HCT116 (cell line): ENCODE data around the gene CLDN17. TPM values are rescaled to one million over a fixed set of nuclear protein-coding genes. Genes with fewer than 3 reads are reported as not detected.

ENCODE experiments used
- ATAC-seq: fragments of 200-7000 bp; cut with Tn5 transposase; 2 replicates; pipeline ENCODE4 v1.9.1; 2020; ENCODE audit warnings: mild to moderate bottlenecking, moderate library complexity
- BruUV-seq: library from RNA; stranded (reverse); fragments of 400-500 nt; replicated peaks from 2 replicates; lab custom pipeline; 2021; lab: Mats Ljungman, UMichigan
- CTCF ChIA-PET: fragments of 300-600 bp; sonication (Branson Sonifier 250); formaldehyde crosslinking; loops from one replicate; lab custom pipeline; 2021; ENCODE audit warnings: antibody characterized with exemption; lab: Charles Lee
- POLR2A ChIA-PET: fragments of 300-600, 350-600 bp; sonication (Branson Sonifier 250); formaldehyde crosslinking; loops from one replicate; lab custom pipeline; 2021; ENCODE audit warnings: antibody characterized with exemption; lab: Charles Lee
- RAD21 ChIA-PET, 2 experiments: fragments of 300-600 bp; sonication (Branson Sonifier 250); formaldehyde crosslinking; loops; one replicate each; lab custom pipeline; 2023; ENCODE audit warnings: low total read pairs in 2 of 2; ENCODE audit not compliant: uncharacterized antibody in 2 of 2, unreplicated experiment in 2 of 2, low non-redundant PET in 1 of 2; lab: Charles Lee
- DNase-seq: peaks from one replicate; pipeline ENCODE4 v3.0.0-alpha.2; 2010; ENCODE audit warnings: low read depth, low spot score
- H2AFZ ChIP-seq: fragments of 200-600 bp; shearing (Covaris generic), sonication (generic); 2 replicates; pipeline ENCODE4 v1.6.1; 2017; ENCODE audit warnings: low read depth, mixed run types, mixed read lengths, antibody characterized with exemption, low read length; ENCODE audit not compliant: poor library complexity, severe bottlenecking
- H3K27ac ChIP-seq: 2 replicates; pipeline ENCODE4 v1.5.1; 2012; ENCODE audit warnings: low read depth, low read length
- H3K27me3 ChIP-seq: fragments of 200-600 bp; sonication (generic); 2 replicates; pipeline ENCODE4 v1.6.1; 2016; ENCODE audit warnings: mixed run types, low read length, mixed read lengths; ENCODE audit not compliant: insufficient read depth
- H3K36me3 ChIP-seq, 2 experiments: fragments of 200-500 bp in 1 of 2; fragments of 200-600 bp in 1 of 2; sonication (Bioruptor generic) in 1 of 2; sonication (generic) in 1 of 2; 2 replicates each; pipeline versions ENCODE4 v1.5.1 to v1.6.1; 2014 to 2016; ENCODE audit warnings: low read length in 2 of 2, inconsistent platforms in 1 of 2, mixed read lengths in 1 of 2, mixed run types in 1 of 2; ENCODE audit not compliant: insufficient read depth in 2 of 2, control insufficient read depth in 1 of 2
- H3K4me1 ChIP-seq, 2 experiments: fragments of 200-600 bp in 1 of 2; sonication (generic) in 1 of 2; 2 replicates each; pipeline versions ENCODE4 v1.5.1 to v1.6.1; 2012 to 2017; ENCODE audit warnings: low read length in 2 of 2, inconsistent platforms in 1 of 2, mild to moderate bottlenecking in 1 of 2, mixed read lengths in 1 of 2, mixed run types in 1 of 2, moderate library complexity in 1 of 2; ENCODE audit not compliant: insufficient read depth in 2 of 2, control insufficient read depth in 1 of 2
- H3K4me2 ChIP-seq: fragments of 200-600 bp; sonication (generic); 2 replicates; pipeline ENCODE4 v1.6.1; 2017; ENCODE audit warnings: mixed run types, low read length, mixed read lengths
- H3K4me3 ChIP-seq, 2 experiments: fragments of 200-600 bp in 1 of 2; sonication (generic) in 1 of 2; replicated peaks in 1 of 2; 2 replicates each; pipeline ENCODE4 v1.5.1; 2011 to 2016; ENCODE audit warnings: low read length in 2 of 2, control low read depth in 1 of 2, low read depth in 1 of 2, mild to moderate bottlenecking in 1 of 2, mixed read lengths in 1 of 2, mixed run types in 1 of 2
- H3K79me2 ChIP-seq: fragments of 200-600 bp; sonication (generic); 2 replicates; pipeline ENCODE4 v1.6.1; 2017; ENCODE audit warnings: mild to moderate bottlenecking, mixed run types, low read length, moderate library complexity, mixed read lengths; ENCODE audit not compliant: insufficient read depth
- H3K9ac ChIP-seq: fragments of 200-600 bp; sonication (generic); 2 replicates; pipeline ENCODE4 v1.6.1; 2016; ENCODE audit warnings: low read length, mixed read lengths
- H3K9me2 ChIP-seq: fragments of 200-600 bp; sonication (generic), shearing (Covaris generic); 2 replicates; pipeline ENCODE4 v1.6.1; 2017; ENCODE audit warnings: mixed run types, mild to moderate bottlenecking, moderate library complexity; ENCODE audit not compliant: insufficient read depth
- H3K9me3 ChIP-seq, 2 experiments: fragments of 200-500 bp in 1 of 2; fragments of 200-600 bp in 1 of 2; sonication (Bioruptor generic) in 1 of 2; sonication (generic) in 1 of 2; 2 replicates each; pipeline ENCODE4 v1.6.1; 2014 to 2017; ENCODE audit warnings: low read length in 2 of 2, mixed read lengths in 2 of 2, inconsistent platforms in 1 of 2, low read depth in 1 of 2, mild to moderate bottlenecking in 1 of 2, mixed run types in 1 of 2, moderate library complexity in 1 of 2; ENCODE audit not compliant: control insufficient read depth in 1 of 2, insufficient read depth in 1 of 2
- H4K20me1 ChIP-seq: fragments of 200-600 bp; sonication (generic), shearing (Covaris generic); 2 replicates; pipeline ENCODE4 v1.6.1; 2017; ENCODE audit warnings: mixed run types, mild to moderate bottlenecking, moderate library complexity; ENCODE audit not compliant: insufficient read depth
- CBX3 ChIP-seq: IDR thresholded peaks from 2 replicates; pipeline ENCODE4 v1.6.1; 2012; ENCODE audit warnings: low read depth
- CEBPB ChIP-seq: IDR thresholded peaks from 2 replicates; pipeline ENCODE4 v1.6.1; 2012; ENCODE audit warnings: low read depth
- EGR1 ChIP-seq: IDR thresholded peaks from 2 replicates; pipeline ENCODE4 v1.6.1; 2012; ENCODE audit warnings: low read depth
- ELF1 ChIP-seq: IDR thresholded peaks from 2 replicates; pipeline ENCODE4 v1.6.1; 2012; ENCODE audit warnings: low read depth, borderline replicate concordance
- EZH2phosphoT487 ChIP-seq: fragments of 200-600 bp; IDR thresholded peaks from 2 replicates; pipeline ENCODE4 v1.6.1; 2018; ENCODE audit warnings: antibody characterized with exemption, borderline replicate concordance
- FOSL1 ChIP-seq: IDR thresholded peaks from 2 replicates; pipeline ENCODE4 v1.6.1; 2012; ENCODE audit warnings: low read depth
- JUND ChIP-seq: IDR thresholded peaks from 2 replicates; pipeline ENCODE4 v1.6.1; 2012
- POLR2A ChIP-seq: IDR thresholded peaks from 2 replicates; pipeline ENCODE4 v1.7.0; 2011; ENCODE audit warnings: borderline replicate concordance; ENCODE audit not compliant: insufficient read depth, insufficient read length; ENCODE audit errors: extremely low read depth
- POLR2AphosphoS5 ChIP-seq: IDR thresholded peaks from 2 replicates; pipeline ENCODE4 v1.6.1; 2011; ENCODE audit warnings: mild to moderate bottlenecking, low read depth, low read length, moderate library complexity
- SIN3A ChIP-seq: IDR thresholded peaks from 2 replicates; pipeline ENCODE4 v1.6.1; 2012; ENCODE audit warnings: low read depth
- SP1 ChIP-seq: IDR thresholded peaks from 2 replicates; pipeline ENCODE4 v1.6.1; 2012; ENCODE audit warnings: low read depth
- SRF ChIP-seq: IDR thresholded peaks from 2 replicates; pipeline ENCODE4 v1.6.1; 2012; ENCODE audit warnings: low read depth
- ZFX ChIP-seq: fragments of 450-650 bp; IDR thresholded peaks from 2 replicates; pipeline ENCODE4 v1.6.1; 2017
- ZNF274 ChIP-seq: fragments of 200-500 bp; sonication (Bioruptor generic); IDR thresholded peaks from 2 replicates; pipeline ENCODE4 v1.6.1; 2014; ENCODE audit warnings: mild to moderate bottlenecking, low read depth, low read length, inconsistent platforms
- intact Hi-C: fragments of 100-400 bp; cut with micrococcal nuclease; formaldehyde crosslinking; loops from 2 replicates; pipeline ENCODE4 v1.10.0; 2022
- total RNA-seq: library from RNA; stranded (reverse); gene quantifications from one replicate; pipeline ENCODE4 v1.2.1, GENCODE V29; 2021; ENCODE audit not compliant: unreplicated experiment
- TF ChIP-seq, protein P1 (sequence below), 3 experiments: fragments of 200-600 bp in 1 of 3; sonication (generic) in 1 of 3; IDR thresholded peaks in 2 of 3; conservative IDR thresholded peaks in 1 of 3; 2 replicates each; pipeline ENCODE4 v1.5.1; 2012 to 2017; ENCODE audit warnings: low read depth in 2 of 3, low read length in 2 of 3, antibody characterized with exemption in 1 of 3, borderline replicate concordance in 1 of 3, control low read depth in 1 of 3, mild to moderate bottlenecking in 1 of 3, mixed read lengths in 1 of 3, mixed run types in 1 of 3, moderate library complexity in 1 of 3; ENCODE audit not compliant: insufficient read depth in 1 of 3
- TF ChIP-seq, protein P2 (sequence below): IDR thresholded peaks from 2 replicates; pipeline ENCODE4 v1.6.1; 2012
- TF ChIP-seq, protein P3 (sequence below): IDR thresholded peaks from 2 replicates; pipeline ENCODE4 v1.6.1; 2011; ENCODE audit warnings: mild to moderate bottlenecking, low read length, moderate library complexity; ENCODE audit not compliant: insufficient replicate concordance; ENCODE audit errors: extremely low read depth
- TF ChIP-seq, protein P4 (sequence below): IDR thresholded peaks from 2 replicates; pipeline ENCODE4 v1.6.1; 2012

Gene CLDN17
- total RNA-seq, 1 experiment from 2014 or later = not detected

DNA sequence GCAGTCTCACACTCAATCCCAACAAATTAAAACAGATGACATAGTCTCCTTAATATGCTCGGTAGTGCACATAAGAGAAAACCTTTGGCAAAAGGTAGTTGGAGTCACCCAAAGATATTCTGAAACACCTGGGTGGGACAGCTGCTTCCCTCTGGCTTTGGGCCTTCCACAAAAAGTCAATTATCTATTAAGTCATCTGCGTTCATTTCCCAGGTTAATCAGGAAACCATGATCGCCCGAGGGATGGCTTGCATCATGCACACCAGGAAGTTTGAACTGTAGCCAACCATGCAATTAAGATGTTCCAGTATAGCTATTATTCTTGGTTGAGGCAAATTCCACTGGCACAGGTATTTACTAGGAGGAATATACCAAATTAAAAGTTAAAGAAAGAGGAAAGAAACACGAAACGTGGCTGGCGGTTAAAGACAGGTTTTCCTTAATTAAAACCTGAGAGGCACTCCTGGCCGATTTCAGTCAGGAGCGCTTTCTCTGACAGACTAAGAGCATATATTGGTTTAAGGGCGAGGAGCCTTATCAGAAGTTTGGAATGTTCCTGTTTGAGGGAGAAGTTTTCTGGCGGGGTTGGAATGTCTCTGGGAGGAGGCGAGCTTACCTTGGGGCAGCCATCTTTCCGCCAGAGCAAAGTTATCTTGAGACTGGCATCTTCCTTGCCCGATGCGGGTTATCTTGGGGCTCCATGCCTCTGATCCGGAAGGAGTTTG lies 19.9 kb downstream of the CLDN17 start:
- no peaks in the 10 kb centered on the region for H3K27me3 ChIP-seq
- TF ChIP-seq POLR2A = no peak
- TF ChIP-seq EGR1 = no peak
- no peak for TF ChIP-seq SP1
- TF ChIP-seq, protein P1, sequence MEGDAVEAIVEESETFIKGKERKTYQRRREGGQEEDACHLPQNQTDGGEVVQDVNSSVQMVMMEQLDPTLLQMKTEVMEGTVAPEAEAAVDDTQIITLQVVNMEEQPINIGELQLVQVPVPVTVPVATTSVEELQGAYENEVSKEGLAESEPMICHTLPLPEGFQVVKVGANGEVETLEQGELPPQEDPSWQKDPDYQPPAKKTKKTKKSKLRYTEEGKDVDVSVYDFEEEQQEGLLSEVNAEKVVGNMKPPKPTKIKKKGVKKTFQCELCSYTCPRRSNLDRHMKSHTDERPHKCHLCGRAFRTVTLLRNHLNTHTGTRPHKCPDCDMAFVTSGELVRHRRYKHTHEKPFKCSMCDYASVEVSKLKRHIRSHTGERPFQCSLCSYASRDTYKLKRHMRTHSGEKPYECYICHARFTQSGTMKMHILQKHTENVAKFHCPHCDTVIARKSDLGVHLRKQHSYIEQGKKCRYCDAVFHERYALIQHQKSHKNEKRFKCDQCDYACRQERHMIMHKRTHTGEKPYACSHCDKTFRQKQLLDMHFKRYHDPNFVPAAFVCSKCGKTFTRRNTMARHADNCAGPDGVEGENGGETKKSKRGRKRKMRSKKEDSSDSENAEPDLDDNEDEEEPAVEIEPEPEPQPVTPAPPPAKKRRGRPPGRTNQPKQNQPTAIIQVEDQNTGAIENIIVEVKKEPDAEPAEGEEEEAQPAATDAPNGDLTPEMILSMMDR (IDR thresholded peaks at IDR 0.05 in 2 of 3, conservative IDR thresholded peaks at IDR 0.05 in 1 of 3; ENCODE audit: borderline replicate concordance in 1 of 3, insufficient read depth in 1 of 3, low read depth in 2 of 3, low read length in 2 of 3) = no peak
- TF ChIP-seq, protein P2, sequence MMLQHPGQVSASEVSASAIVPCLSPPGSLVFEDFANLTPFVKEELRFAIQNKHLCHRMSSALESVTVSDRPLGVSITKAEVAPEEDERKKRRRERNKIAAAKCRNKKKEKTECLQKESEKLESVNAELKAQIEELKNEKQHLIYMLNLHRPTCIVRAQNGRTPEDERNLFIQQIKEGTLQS = no peak
- TF ChIP-seq, protein P3, sequence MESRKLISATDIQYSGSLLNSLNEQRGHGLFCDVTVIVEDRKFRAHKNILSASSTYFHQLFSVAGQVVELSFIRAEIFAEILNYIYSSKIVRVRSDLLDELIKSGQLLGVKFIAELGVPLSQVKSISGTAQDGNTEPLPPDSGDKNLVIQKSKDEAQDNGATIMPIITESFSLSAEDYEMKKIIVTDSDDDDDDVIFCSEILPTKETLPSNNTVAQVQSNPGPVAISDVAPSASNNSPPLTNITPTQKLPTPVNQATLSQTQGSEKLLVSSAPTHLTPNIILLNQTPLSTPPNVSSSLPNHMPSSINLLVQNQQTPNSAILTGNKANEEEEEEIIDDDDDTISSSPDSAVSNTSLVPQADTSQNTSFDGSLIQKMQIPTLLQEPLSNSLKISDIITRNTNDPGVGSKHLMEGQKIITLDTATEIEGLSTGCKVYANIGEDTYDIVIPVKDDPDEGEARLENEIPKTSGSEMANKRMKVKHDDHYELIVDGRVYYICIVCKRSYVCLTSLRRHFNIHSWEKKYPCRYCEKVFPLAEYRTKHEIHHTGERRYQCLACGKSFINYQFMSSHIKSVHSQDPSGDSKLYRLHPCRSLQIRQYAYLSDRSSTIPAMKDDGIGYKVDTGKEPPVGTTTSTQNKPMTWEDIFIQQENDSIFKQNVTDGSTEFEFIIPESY = no peak
- no peak for TF ChIP-seq ELF1
- no peak for TF ChIP-seq SRF
- no peak for TF ChIP-seq FOSL1
- TF ChIP-seq POLR2AphosphoS5 = no peak
- TF ChIP-seq EZH2phosphoT487 = no peak
- TF ChIP-seq, protein P4, sequence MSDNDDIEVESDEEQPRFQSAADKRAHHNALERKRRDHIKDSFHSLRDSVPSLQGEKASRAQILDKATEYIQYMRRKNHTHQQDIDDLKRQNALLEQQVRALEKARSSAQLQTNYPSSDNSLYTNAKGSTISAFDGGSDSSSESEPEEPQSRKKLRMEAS = no peak
- TF ChIP-seq CEBPB = no peak
- no peak for TF ChIP-seq ZNF274
- no peak for TF ChIP-seq CBX3
- no peak for TF ChIP-seq JUND
- TF ChIP-seq ZFX = no peak
- no peak for TF ChIP-seq SIN3A
- H3K4me2 ChIP-seq = no peak overlapping the region
- H3K36me3 ChIP-seq = no peaks in the 10 kb centered on the region
- H3K9ac ChIP-seq = no peak overlapping the region
- H3K9me2 ChIP-seq = no peaks in the 10 kb centered on the region
- peaks cover 10 to 21% of the 10 kb centered on the region in 2 experiments; a peak in 2 of 4 replicates for H3K9me3 ChIP-seq
- POLR2A ChIA-PET = no interaction called here
- intact Hi-C loops = no loop called here
- H4K20me1 ChIP-seq = no peaks in the 10 kb centered on the region
- CTCF ChIA-PET = no interaction called here
- H3K4me1 ChIP-seq = no peaks in the 10 kb centered on the region
- H3K4me3 ChIP-seq = no peak overlapping the region
- H3K79me2 ChIP-seq = no peaks in the 10 kb centered on the region
- no peak overlapping the region for H3K27ac ChIP-seq
- no peak overlapping the region for H2AFZ ChIP-seq
- no peak for DNase-seq
- RAD21 ChIA-PET = no interaction called here
- ATAC-seq = no peak
- BruUV-seq = no TSS peak
